GM19193 (cell line): Measurements from ENCODE around the gene PLXNA1.

Experiments
- POLR2A ChIP-seq: IDR thresholded peaks from 4 replicates; pipeline ENCODE4 v1.6.1; 2011; ENCODE audit not compliant: insufficient read depth, insufficient read length; ENCODE audit errors: extremely low read depth

PLXNA1 gene

GRCh38 chr3:126945891-126946290 is 37.0 kb upstream of the PLXNA1 start:
- no peak for TF ChIP-seq POLR2A

GRCh38 chr3:126946405-126946804 is 36.5 kb upstream of the PLXNA1 start:
- TF ChIP-seq POLR2A: no peak

- no peak for TF ChIP-seq POLR2A
Measured at GRCh38 chr3:126947429-126947828, 35.5 kb upstream of the PLXNA1 start.

GRCh38 chr3:126948980-126949535 is 33.9 kb upstream of the PLXNA1 start:
- TF ChIP-seq POLR2A: no peak

- no peak for TF ChIP-seq POLR2A
Measured at GRCh38 chr3:126951561-126951960, 31.4 kb upstream of the PLXNA1 start.

- TF ChIP-seq POLR2A: no peak
Measured at GRCh38 chr3:126952261-126952982, 30.5 kb upstream of the PLXNA1 start.

GRCh38 chr3:126952983-126953660 is 29.8 kb upstream of the PLXNA1 start:
- TF ChIP-seq POLR2A: no peak

- no peak for TF ChIP-seq POLR2A
Measured at GRCh38 chr3:126954141-126954842, 28.6 kb upstream of the PLXNA1 start.

- no peak for TF ChIP-seq POLR2A
Measured at GRCh38 chr3:126955004-126955790, 27.7 kb upstream of the PLXNA1 start.

GRCh38 chr3:126956361-126956760 is 26.6 kb upstream of the PLXNA1 start:
- TF ChIP-seq POLR2A: no peak

GRCh38 chr3:126956866-126957650 is 25.9 kb upstream of the PLXNA1 start:
- no peak for TF ChIP-seq POLR2A

- TF ChIP-seq POLR2A: no peak
Measured at GRCh38 chr3:126957776-126958637, 24.9 kb upstream of the PLXNA1 start.

GRCh38 chr3:126958638-126959085 is 24.3 kb upstream of the PLXNA1 start:
- no peak for TF ChIP-seq POLR2A
